ENCODE results near the gene PPP3CA.

DNA sequence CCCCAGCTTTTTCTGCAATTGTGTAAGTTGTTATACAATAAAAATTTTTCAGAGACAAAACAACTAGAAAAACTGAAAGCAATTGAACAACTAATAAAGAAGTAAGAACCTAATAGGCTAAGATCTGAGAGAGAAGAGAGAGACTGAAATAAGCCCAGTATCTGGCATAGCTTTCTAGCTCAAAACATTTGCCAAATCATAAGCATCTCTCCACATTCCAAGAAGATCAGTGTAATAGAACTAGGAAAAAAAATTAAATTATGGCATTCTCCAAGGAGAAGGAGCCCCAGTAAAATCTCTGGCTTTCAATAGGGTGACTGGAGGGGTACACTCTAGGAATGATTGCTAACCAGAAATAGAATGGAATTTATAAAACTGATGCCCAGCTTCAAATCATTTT, 19.0 kb upstream of the PPP3CA start:
- TF ChIP-seq, protein P1, sequence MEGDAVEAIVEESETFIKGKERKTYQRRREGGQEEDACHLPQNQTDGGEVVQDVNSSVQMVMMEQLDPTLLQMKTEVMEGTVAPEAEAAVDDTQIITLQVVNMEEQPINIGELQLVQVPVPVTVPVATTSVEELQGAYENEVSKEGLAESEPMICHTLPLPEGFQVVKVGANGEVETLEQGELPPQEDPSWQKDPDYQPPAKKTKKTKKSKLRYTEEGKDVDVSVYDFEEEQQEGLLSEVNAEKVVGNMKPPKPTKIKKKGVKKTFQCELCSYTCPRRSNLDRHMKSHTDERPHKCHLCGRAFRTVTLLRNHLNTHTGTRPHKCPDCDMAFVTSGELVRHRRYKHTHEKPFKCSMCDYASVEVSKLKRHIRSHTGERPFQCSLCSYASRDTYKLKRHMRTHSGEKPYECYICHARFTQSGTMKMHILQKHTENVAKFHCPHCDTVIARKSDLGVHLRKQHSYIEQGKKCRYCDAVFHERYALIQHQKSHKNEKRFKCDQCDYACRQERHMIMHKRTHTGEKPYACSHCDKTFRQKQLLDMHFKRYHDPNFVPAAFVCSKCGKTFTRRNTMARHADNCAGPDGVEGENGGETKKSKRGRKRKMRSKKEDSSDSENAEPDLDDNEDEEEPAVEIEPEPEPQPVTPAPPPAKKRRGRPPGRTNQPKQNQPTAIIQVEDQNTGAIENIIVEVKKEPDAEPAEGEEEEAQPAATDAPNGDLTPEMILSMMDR (IDR thresholded peaks at IDR 0.05): no peak
- no peak for TF ChIP-seq POLR2A (IDR thresholded peaks at IDR 0.05)

All from Peyer's patch (tissue), 4 donors.